GM12891 (cell line): Measurements from ENCODE around the gene NELFCD.

Source experiments
- PAX5 ChIP-seq: IDR thresholded peaks from 2 replicates; pipeline ENCODE4 v1.6.1; 2011; ENCODE audit warnings: low read length, moderate library complexity, mild to moderate bottlenecking; ENCODE audit not compliant: insufficient read depth, severe bottlenecking
- POLR2A ChIP-seq: IDR thresholded peaks from 2 replicates; pipeline ENCODE4 v1.6.1; 2011; ENCODE audit warnings: low read depth, low read length, control low read depth
- POLR2AphosphoS5 ChIP-seq: IDR thresholded peaks from 2 replicates; pipeline ENCODE4 v1.6.1; 2011; ENCODE audit warnings: low read depth, low read length, control low read depth
- SPI1 ChIP-seq: IDR thresholded peaks from 2 replicates; pipeline ENCODE4 v1.6.1; 2011; ENCODE audit warnings: low read depth, low read length, control low read depth
- TAF1 ChIP-seq: IDR thresholded peaks from 2 replicates; pipeline ENCODE4 v1.6.1; 2011; ENCODE audit warnings: low read depth, low read length, control low read depth

GRCh38 chr20:59037386-59037785 is 56.3 kb downstream of the NELFCD start:
- TF ChIP-seq POLR2A (no peak), POLR2AphosphoS5 (no peak), TAF1 (no peak), SPI1 (no peak), PAX5 (no peak)
